Cardiac muscle cell (in vitro differentiated cells and primary cell): Measurements from ENCODE around the gene TRIM60. TPM values are rescaled to one million over a fixed set of nuclear protein-coding genes. Genes with fewer than 3 reads are reported as not detected.
"Not testable (repeated sequence)": the region's sequence is repeated elsewhere in the genome, so short reads cannot be mapped to it uniquely, and the experiment has no call there.

Experiments used
- DNase-seq, 2 donors: peaks; one replicate each; pipeline versions ENCODE4 v3.0.0 to v3.0.0-alpha.2; 2010 to 2017; ENCODE audit warnings: low read depth in 1 of 2, low spot score in 1 of 2
- H3K27ac ChIP-seq: fragments of 200-600 bp; sonication (generic); 2 replicates; pipeline ENCODE4 v1.5.1; 2016
- H3K27me3 ChIP-seq: fragments of 200-600 bp; sonication (generic); 2 replicates; pipeline ENCODE4 v1.6.0; 2016; ENCODE audit warnings: control low read depth
- H3K36me3 ChIP-seq: fragments of 200-600 bp; sonication (generic); 2 replicates; pipeline ENCODE4 v1.5.1; 2016; ENCODE audit warnings: control low read depth
- H3K4me1 ChIP-seq: fragments of 200-600 bp; sonication (generic); 2 replicates; pipeline ENCODE4 v1.8.1; 2017; ENCODE audit warnings: low read depth, mild to moderate bottlenecking, mixed run types
- H3K4me3 ChIP-seq: fragments of 200-600 bp; sonication (generic); 2 replicates; pipeline ENCODE4 v1.5.1; 2016; ENCODE audit warnings: mild to moderate bottlenecking
- H3K9me3 ChIP-seq: fragments of 200-600 bp; sonication (generic); 2 replicates; pipeline ENCODE4 v1.5.1; 2017; ENCODE audit warnings: low read depth, mild to moderate bottlenecking, control low read depth
- polyA plus RNA-seq: library from polyadenylated mRNA; unstranded; fragments of >200 nt; fragmentation: Nextera tagmentation; extraction: Ambion mirVana; gene quantifications from 2 replicates; pipeline ENCODE4 v1.2.1, GENCODE V29; 2016
- total RNA-seq: library from RNA; depleted of rRNA; stranded (reverse); fragments of >200 nt; gene quantifications from 2 replicates; pipeline ENCODE4 v1.2.3, GENCODE V29; 2016
- TF ChIP-seq, protein P1 (sequence below): IDR thresholded peaks from 2 replicates; pipeline ENCODE4 v1.5.1; 2012; ENCODE audit warnings: low read depth, mild to moderate bottlenecking, low read length

Gene TRIM60
- total and polyA plus RNA-seq, 2 experiments from 2014 or later, result not detected

DNA sequence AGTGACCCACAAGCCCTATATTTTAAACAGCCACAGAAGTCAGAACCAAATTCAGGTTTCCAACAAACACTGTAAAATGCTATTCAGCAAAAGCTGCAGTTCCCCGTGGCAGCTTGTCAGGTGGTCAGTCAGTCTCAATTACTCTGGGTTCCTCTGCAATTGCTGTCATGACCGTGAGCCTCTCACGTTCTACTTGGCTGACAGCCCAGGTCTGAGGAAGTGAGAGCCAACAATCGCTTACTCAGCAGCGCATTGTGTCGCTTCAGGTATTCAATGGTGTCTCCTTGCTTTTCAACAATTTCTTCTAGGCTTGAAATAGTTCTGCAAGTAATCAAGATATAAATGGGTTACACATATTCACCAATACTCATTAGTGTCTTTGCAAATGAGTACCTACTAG is 47.7 kb downstream of the TRIM60 start:
- peak; percentile 27 to 59 for DNase-seq
- TF ChIP-seq, protein P1, sequence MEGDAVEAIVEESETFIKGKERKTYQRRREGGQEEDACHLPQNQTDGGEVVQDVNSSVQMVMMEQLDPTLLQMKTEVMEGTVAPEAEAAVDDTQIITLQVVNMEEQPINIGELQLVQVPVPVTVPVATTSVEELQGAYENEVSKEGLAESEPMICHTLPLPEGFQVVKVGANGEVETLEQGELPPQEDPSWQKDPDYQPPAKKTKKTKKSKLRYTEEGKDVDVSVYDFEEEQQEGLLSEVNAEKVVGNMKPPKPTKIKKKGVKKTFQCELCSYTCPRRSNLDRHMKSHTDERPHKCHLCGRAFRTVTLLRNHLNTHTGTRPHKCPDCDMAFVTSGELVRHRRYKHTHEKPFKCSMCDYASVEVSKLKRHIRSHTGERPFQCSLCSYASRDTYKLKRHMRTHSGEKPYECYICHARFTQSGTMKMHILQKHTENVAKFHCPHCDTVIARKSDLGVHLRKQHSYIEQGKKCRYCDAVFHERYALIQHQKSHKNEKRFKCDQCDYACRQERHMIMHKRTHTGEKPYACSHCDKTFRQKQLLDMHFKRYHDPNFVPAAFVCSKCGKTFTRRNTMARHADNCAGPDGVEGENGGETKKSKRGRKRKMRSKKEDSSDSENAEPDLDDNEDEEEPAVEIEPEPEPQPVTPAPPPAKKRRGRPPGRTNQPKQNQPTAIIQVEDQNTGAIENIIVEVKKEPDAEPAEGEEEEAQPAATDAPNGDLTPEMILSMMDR, result no peak
- Histone ChIP-seq H3K27ac (peak overlapping the region; percentile 59), H3K9me3 (no peaks in the 10 kb centered on the region), H3K27me3 (no peaks in the 10 kb centered on the region), H3K4me3 (no peak overlapping the region), H3K4me1 (peaks cover 8% of the 10 kb centered on the region), H3K36me3 (no peaks in the 10 kb centered on the region)

DNA sequence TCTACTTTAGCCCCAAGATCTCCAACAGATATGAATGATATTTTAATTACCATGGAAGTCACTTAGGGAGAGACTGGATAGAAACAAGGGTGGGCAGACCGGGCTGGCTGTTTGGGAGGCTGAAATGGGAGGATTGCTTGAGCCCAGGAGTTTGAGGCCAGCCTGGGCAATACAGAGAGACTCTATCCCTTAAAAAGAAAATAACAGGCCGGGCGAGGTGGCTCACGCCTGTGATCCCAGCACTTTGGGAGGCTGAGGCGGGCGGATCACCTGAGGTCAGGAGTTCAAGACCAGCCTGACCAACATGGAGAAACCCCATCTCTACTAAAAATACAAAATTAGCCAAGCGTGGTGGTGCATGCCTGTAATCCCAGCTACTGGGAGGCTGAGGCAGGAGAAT is 53.0 kb downstream of the TRIM60 start:
- not testable (repeated sequence) for H3K27ac ChIP-seq, H3K27me3 ChIP-seq, H3K4me1 ChIP-seq, H3K9me3 ChIP-seq, H3K4me3 ChIP-seq, DNase-seq
- peaks cover 17% of the 10 kb centered on the region for H3K36me3 ChIP-seq

DNA sequence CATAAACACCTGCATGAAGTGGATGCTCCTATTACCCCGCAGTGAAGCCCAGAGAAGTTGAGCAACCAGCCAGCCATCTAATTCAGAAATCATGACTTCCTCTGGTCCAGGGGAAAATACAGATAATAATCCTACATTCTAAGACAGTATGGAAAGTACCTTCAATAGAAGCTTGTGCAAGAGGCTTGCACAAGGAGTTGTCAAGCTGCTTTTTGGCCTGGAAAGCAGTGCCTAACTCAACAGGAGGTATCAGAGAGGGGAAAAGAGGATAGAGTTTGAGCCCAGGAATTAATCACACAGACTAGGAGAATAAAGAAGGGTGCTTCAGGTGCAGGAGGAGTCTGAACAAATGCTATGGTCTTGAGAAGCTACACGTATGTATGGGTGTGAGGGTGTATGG is 54.1 kb downstream of the TRIM60 start:
- peak in 1 of 2 donors; percentile 38 for DNase-seq
- TF ChIP-seq, protein P1, result no peak

DNA sequence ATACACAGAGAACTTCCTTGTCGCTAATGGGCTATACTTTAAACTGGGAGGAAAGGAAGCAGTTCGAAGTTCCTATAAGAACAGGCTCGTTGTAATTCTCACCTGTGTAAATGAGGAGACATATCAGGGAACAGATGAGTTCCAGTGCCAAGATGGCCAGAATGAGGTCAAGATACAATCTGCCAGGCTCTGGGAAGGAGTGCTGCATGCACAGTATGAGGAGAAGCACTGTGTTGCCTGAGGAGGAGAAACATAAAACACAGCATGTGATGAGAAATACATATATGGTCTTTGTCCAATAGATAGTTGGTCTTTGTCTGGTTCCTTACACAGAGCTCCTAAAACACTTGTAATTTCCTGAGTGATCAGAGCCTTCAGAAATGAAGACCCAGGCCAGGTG is 56.6 kb downstream of the TRIM60 start:
- Histone ChIP-seq H3K27ac (no peak overlapping the region), H3K4me3 (no peak overlapping the region), H3K4me1 (no peaks in the 10 kb centered on the region), H3K36me3 (peaks cover 17% of the 10 kb centered on the region), H3K9me3 (no peaks in the 10 kb centered on the region), H3K27me3 (no peaks in the 10 kb centered on the region)
- no peak for DNase-seq
- TF ChIP-seq, protein P1, result no peak

More for the DNA sequence above, 54.1 kb downstream of the TRIM60 start:
- H3K36me3 ChIP-seq, result peaks cover 17% of the 10 kb centered on the region
- no peaks in the 10 kb centered on the region for H3K27me3 ChIP-seq
- no peaks in the 10 kb centered on the region for H3K4me1 ChIP-seq
- H3K27ac ChIP-seq, result no peak overlapping the region
- no peaks in the 10 kb centered on the region for H3K9me3 ChIP-seq
- H3K4me3 ChIP-seq, result no peak overlapping the region

Other genes starting within 250 kb of the TRIM60 start
- 2.3 and 2.8 TPM in 2 replicates for gene APELA, start 154.8 kb upstream of the TRIM60 start, total RNA-seq
- 4.2 and 5.8 TPM in 2 replicates for gene APELA, start 154.8 kb upstream of the TRIM60 start, polyA plus RNA-seq
- 1.9 and 2.2 TPM in 2 replicates for gene TRIM61, start 54.3 kb upstream of the TRIM60 start, total RNA-seq
- 1.4 and 1.6 TPM in 2 replicates for gene TRIM61, start 54.3 kb upstream of the TRIM60 start, polyA plus RNA-seq
- not detected in 2 replicates for gene TRIM75, start 21.9 kb downstream of the TRIM60 start, total RNA-seq
- not detected in 2 replicates for gene TRIM75, start 21.9 kb downstream of the TRIM60 start, polyA plus RNA-seq
- 5.2 and 7.7 TPM in 2 replicates for gene TMEM192, start 80.9 kb downstream of the TRIM60 start, total RNA-seq
- 14.0 and 17.3 TPM in 2 replicates for gene TMEM192, start 80.9 kb downstream of the TRIM60 start, polyA plus RNA-seq
- 35.3 and 39.7 TPM in 2 replicates for gene KLHL2, start 175.6 kb downstream of the TRIM60 start, total RNA-seq
- gene KLHL2, start 175.6 kb downstream of the TRIM60 start, polyA plus RNA-seq, result 39.8 and 46.3 TPM in 2 replicates